HG03066 (cell line): ENCODE data around the gene ZCCHC12.

Experiments used
- ATAC-seq: cut with Tn5 transposase; IDR thresholded peaks from one replicate; pipeline ENCODE4 v1.9.1; 2021; ENCODE audit warnings: low read depth; ENCODE audit not compliant: unreplicated experiment

Gene ZCCHC12

DNA sequence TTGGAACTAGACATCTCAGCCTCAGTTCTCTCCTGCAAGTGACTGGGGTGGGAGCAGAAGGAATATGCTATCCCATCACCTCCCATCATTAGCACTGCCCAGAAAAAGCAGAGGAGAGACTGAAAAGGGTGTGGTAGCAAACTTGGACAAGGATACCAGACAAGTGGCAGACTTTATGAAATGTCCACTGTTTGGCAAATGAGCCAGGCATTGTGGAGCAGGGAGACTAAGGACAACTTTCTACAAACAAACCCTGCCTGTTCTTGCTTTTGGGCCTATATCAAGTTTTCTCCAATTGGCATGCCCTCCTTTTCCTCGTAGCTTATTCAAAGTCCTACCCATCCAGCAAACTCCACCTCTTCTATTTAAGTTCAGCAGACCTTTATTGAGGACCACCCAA lies 41.6 kb downstream of the ZCCHC12 start:
- ATAC-seq, result no peak

DNA sequence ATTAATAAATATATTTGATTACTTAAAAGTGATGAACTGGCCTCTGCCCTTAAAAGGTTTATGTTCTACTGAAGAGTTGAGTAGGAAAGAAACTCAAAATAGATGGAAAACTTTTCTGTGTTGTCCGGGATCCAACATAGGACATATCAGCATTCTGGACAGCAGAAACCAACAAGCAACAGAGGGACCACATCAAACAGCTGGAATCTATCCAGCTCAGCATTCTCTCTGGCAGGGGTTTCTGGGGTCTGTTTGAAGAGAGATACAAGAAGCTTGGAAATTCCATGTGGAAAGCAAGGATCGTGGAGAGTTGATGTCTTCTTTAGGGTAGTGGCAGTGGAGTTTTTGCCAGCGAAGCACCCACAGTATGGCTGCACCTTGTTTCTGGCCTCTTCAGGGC lies 43.6 kb downstream of the ZCCHC12 start:
- no peak for ATAC-seq

DNA sequence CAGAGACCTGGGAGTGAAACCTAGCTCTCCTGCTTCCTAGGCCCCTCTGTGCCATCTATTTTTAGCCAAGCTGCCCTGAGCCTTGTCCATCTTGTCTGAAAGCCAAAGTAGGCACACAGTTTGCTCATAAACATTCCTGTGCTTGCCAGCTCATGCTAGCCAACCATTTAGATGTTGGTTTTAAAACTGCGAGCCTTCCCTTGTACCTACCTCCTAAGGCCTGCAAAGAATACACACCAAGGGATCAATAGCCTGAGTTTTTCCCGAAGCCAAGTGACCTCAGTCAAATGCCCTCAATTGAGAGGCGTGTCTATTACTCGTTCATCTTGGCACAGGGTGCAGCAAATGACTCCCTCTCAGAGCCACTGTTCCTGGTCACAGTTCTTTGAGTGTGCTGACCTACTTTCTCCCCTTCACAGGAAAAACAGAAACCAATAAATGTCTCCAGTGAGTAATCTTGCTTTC lies 48.5 kb downstream of the ZCCHC12 start:
- no peak for ATAC-seq
